ENCODE results near the gene PLA2G2F. TPM values are rescaled to one million over a fixed set of nuclear protein-coding genes. Genes with fewer than 3 reads are reported as not detected.

The PLA2G2F gene
- total RNA-seq, 4 donors from 2014 or later: 0.32 TPM; not detected in 3

DNA sequence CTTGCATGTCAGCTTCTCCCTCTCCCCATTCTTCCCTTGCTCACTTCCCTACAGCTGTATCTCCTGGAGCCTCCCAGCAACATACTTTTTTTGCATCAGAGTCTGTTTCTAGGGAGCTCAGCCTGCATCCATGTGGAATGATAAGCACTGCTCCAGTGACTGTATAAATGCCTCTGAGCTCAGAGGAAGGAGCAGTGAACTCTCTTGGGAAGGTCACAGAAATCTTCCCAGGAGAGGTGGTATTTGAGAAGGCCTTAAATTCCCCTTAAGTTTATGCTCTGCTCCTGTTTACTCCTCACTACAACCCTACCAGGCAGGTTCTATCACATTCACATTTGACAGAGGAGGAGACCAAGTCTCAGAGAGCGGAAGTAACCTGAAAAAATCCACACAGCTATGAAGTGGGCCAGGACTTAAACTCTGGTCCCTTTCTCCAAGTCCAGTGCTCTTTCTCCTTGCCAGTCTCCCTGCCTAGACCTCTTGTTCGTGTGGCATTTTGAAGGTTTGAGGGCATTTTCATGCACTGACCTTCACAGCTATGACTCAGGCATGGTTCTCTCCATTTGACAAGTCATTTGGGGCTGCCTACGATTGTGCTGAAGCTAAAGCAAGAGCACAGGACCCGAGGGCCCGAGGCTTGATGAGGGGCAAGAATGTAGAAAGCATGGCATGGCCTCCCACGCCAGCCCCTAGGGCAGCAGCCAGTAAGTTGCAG is 41.2 kb downstream of the PLA2G2F start:
- TF ChIP-seq POLR2A (IDR thresholded peaks at IDR 0.05) (no peak), CTCF (IDR thresholded peaks at IDR 0.05) (no peak), POLR2AphosphoS5 (IDR thresholded peaks at IDR 0.05) (no peak), EP300 (IDR thresholded peaks at IDR 0.05; ENCODE audit: low read depth) (no peak)
- WGBS, 2 donors (ENCODE audit: low coverage in 1 of 2): 73% methylated on average over 6 of the region's 6 CpGs; no CpG with 5 or more reads in 1 of the 2 donors
- no peaks in the 10 kb centered on the region for H3K36me3 ChIP-seq
- peaks cover 6 to 22% (median 16%) of the 10 kb centered on the region in 4 donors for H3K4me1 ChIP-seq
- in situ Hi-C loops (cut with MboI; ENCODE audit: low pct_ligation_motif_present in 1 of 4, low pct_unique_long_range_greater_than_20kb in 1 of 4, low sequenced_read_pairs in 3 of 4): no loop called here
- intact Hi-C loops (cut with DNase I; ENCODE audit: low total_unique reads): no loop called here
- no peaks in the 10 kb centered on the region for H3K9me3 ChIP-seq
- H3K27ac ChIP-seq: peak overlapping the region in 1 of 4 donors; percentile 40
- no peak for DNase-seq
- H3K27me3 ChIP-seq: no peaks in the 10 kb centered on the region
- no peak overlapping the region for H3K4me3 ChIP-seq

DNA sequence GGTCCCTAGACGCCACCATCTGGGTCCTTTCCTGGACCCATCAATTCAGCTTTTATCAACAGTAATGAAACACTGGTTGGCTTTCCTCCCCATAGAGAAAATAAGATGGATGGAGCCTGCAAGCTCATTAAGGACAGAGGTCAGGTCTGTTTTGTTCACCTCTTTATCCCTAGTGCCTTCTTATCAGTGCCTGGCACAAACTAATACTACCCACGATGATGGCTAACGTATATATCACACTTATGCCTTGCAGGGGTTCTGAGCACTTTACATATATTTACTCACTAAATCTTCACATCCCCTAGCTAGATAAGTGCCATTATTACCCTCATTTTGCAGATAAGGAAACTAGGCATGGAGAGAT is 41.7 kb downstream of the PLA2G2F start:
- no peaks in the 10 kb centered on the region for H3K36me3 ChIP-seq
- 68 to 75% methylated on average over 2 to 3 of the region's 3 CpGs for WGBS, 2 donors (ENCODE audit: low coverage in 1 of 2)
- H3K27ac ChIP-seq: no peak overlapping the region
- intact Hi-C loops (cut with DNase I; ENCODE audit: low total_unique reads): no loop called here
- no peak overlapping the region for H3K4me3 ChIP-seq
- in situ Hi-C loops (cut with MboI; ENCODE audit: low pct_ligation_motif_present in 1 of 4, low pct_unique_long_range_greater_than_20kb in 1 of 4, low sequenced_read_pairs in 3 of 4): no loop called here
- H3K9me3 ChIP-seq: no peaks in the 10 kb centered on the region
- DNase-seq: no peak
- TF ChIP-seq POLR2A (IDR thresholded peaks at IDR 0.05) (no peak), CTCF (IDR thresholded peaks at IDR 0.05) (no peak)
- peaks cover 11 to 28% (median 19%) of the 10 kb centered on the region in 4 donors for H3K4me1 ChIP-seq
- H3K27me3 ChIP-seq: no peaks in the 10 kb centered on the region

DNA sequence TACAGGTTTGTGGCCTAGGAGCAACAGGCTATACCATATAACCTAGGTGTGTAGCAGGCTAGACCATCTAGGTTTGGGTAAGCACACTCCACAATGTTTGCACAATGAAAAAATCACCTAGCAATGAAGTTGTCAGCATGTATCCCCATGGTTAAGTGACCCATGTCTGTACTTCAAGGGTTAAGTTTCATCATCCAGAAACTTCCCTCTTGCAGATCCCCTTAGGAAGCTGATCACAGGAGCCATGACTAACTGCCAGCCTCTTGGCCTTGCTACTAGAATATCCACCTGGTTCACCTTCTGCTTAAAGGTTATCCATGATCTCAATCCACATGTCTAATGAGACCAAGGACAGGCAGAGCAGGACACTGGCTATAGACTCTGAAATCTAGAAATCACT is 43.3 kb downstream of the PLA2G2F start:
- no peaks in the 10 kb centered on the region for H3K36me3 ChIP-seq
- H3K27ac ChIP-seq: peak overlapping the region in 3 of 4 donors; percentile 48 to 92 (median 87)
- intact Hi-C loops (cut with DNase I; ENCODE audit: low total_unique reads): no loop called here
- no peaks in the 10 kb centered on the region for H3K27me3 ChIP-seq
- no peaks in the 10 kb centered on the region for H3K9me3 ChIP-seq
- TF ChIP-seq EP300 (IDR thresholded peaks at IDR 0.05; ENCODE audit: low read depth) (no peak), POLR2AphosphoS5 (IDR thresholded peaks at IDR 0.05) (no peak), POLR2A (IDR thresholded peaks at IDR 0.05) (no peak), CTCF (IDR thresholded peaks at IDR 0.05) (no peak)
- H3K4me1 ChIP-seq: peaks cover 19 to 44% (median 33%) of the 10 kb centered on the region in 4 donors
- DNase-seq: no peak
- no peak overlapping the region for H3K4me3 ChIP-seq
- in situ Hi-C loops (cut with MboI; ENCODE audit: low pct_ligation_motif_present in 1 of 4, low pct_unique_long_range_greater_than_20kb in 1 of 4, low sequenced_read_pairs in 3 of 4): no loop called here

- H3K4me3 ChIP-seq: no peak overlapping the region
- H3K9me3 ChIP-seq: no peaks in the 10 kb centered on the region
- intact Hi-C loops (cut with DNase I; ENCODE audit: low total_unique reads) (no loop called here), in situ Hi-C loops (cut with MboI; ENCODE audit: low pct_ligation_motif_present in 1 of 4, low pct_unique_long_range_greater_than_20kb in 1 of 4, low sequenced_read_pairs in 3 of 4) (no loop called here)
- no peaks in the 10 kb centered on the region for H3K36me3 ChIP-seq
- WGBS, 2 donors (ENCODE audit: low coverage in 1 of 2): 72% methylated on average over 7 of the region's 10 CpGs; no CpG with 5 or more reads in 1 of the 2 donors
- H3K27me3 ChIP-seq: no peaks in the 10 kb centered on the region
- peak overlapping the region; percentile 48 to 92 (median 82) for H3K27ac ChIP-seq
- peak; percentile 49 for DNase-seq
- TF ChIP-seq CTCF (IDR thresholded peaks at IDR 0.05) (no peak), POLR2A (IDR thresholded peaks at IDR 0.05) (no peak), POLR2AphosphoS5 (IDR thresholded peaks at IDR 0.05) (peak in 1 of 3 donors; percentile 23), EP300 (IDR thresholded peaks at IDR 0.05; ENCODE audit: low read depth) (no peak)
- peaks cover 17 to 49% (median 39%) of the 10 kb centered on the region in 4 donors for H3K4me1 ChIP-seq
Observed at GRCh38 chr1:20183035-20183434, 43.9 kb downstream of the PLA2G2F start.

Measured in transverse colon (tissue), 4 donors.